ENCODE results near the gene PTTG1.

Gene PTTG1

GRCh38 chr5:160380041-160380440, 41.6 kb upstream of the PTTG1 start:
- Histone ChIP-seq H3K4me1 (ENCODE audit: insufficient read depth, insufficient read length) (no peaks in the 10 kb centered on the region), H3K9me3 (ENCODE audit: insufficient read depth, low read length) (no peaks in the 10 kb centered on the region), H3K27me3 (ENCODE audit: insufficient read depth, insufficient read length) (no peaks in the 10 kb centered on the region), H3K4me3 (ENCODE audit: insufficient read length, low read depth) (no peak overlapping the region), H3K9ac (ENCODE audit: insufficient read length, low read depth) (no peak overlapping the region), H3K36me3 (ENCODE audit: insufficient read depth, insufficient read length, low read length) (no peaks in the 10 kb centered on the region)
- DNase-seq (ENCODE audit: low read depth, low spot score), result no peak
- TF ChIP-seq SUZ12 (IDR thresholded peaks at IDR 0.05; ENCODE audit: extremely low read depth, insufficient read depth, insufficient read length), result no peak

GRCh38 chr5:160382346-160382745, 39.3 kb upstream of the PTTG1 start:
- no peak for DNase-seq (ENCODE audit: low read depth, low spot score)
- Histone ChIP-seq H3K4me1 (ENCODE audit: insufficient read depth, insufficient read length) (no peaks in the 10 kb centered on the region), H3K27me3 (ENCODE audit: insufficient read depth, insufficient read length) (no peaks in the 10 kb centered on the region), H3K9me3 (ENCODE audit: insufficient read depth, low read length) (peaks cover 3% of the 10 kb centered on the region; the same call in 1 of the 2 replicates), H3K9ac (ENCODE audit: insufficient read length, low read depth) (no peak overlapping the region), H3K4me3 (ENCODE audit: insufficient read length, low read depth) (no peak overlapping the region), H3K36me3 (ENCODE audit: insufficient read depth, insufficient read length, low read length) (no peaks in the 10 kb centered on the region)
- TF ChIP-seq YY1 (IDR thresholded peaks at IDR 0.05; ENCODE audit: insufficient read depth, insufficient read length), result no peak
- TF ChIP-seq SUZ12 (IDR thresholded peaks at IDR 0.05; ENCODE audit: extremely low read depth, insufficient read depth, insufficient read length), result no peak
- TF ChIP-seq ZNF274 (IDR thresholded peaks at IDR 0.05; ENCODE audit: low read depth, low read length), result no peak

- H3K36me3 ChIP-seq (ENCODE audit: insufficient read depth, insufficient read length, low read length), result no peaks in the 10 kb centered on the region
- no peak for DNase-seq (ENCODE audit: low read depth, low spot score)
- no peak for TF ChIP-seq SUZ12 (IDR thresholded peaks at IDR 0.05; ENCODE audit: extremely low read depth, insufficient read depth, insufficient read length)
- TF ChIP-seq ZNF274 (IDR thresholded peaks at IDR 0.05; ENCODE audit: low read depth, low read length), result no peak
- TF ChIP-seq YY1 (IDR thresholded peaks at IDR 0.05; ENCODE audit: insufficient read depth, insufficient read length), result no peak
Observed at GRCh38 chr5:160384681-160385080, 37.0 kb upstream of the PTTG1 start.

GRCh38 chr5:160385496-160385895, 36.2 kb upstream of the PTTG1 start:
- Histone ChIP-seq H3K9ac (ENCODE audit: insufficient read length, low read depth) (no peak overlapping the region), H3K36me3 (ENCODE audit: insufficient read depth, insufficient read length, low read length) (no peaks in the 10 kb centered on the region), H3K9me3 (ENCODE audit: insufficient read depth, low read length) (peaks cover 10% of the 10 kb centered on the region; the same call in 1 of the 2 replicates), H3K27me3 (ENCODE audit: insufficient read depth, insufficient read length) (no peaks in the 10 kb centered on the region), H3K4me3 (ENCODE audit: insufficient read length, low read depth) (no peak overlapping the region), H3K4me1 (ENCODE audit: insufficient read depth, insufficient read length) (no peaks in the 10 kb centered on the region)
- TF ChIP-seq YY1 (IDR thresholded peaks at IDR 0.05; ENCODE audit: insufficient read depth, insufficient read length) (no peak), ZNF274 (IDR thresholded peaks at IDR 0.05; ENCODE audit: low read depth, low read length) (no peak), SUZ12 (IDR thresholded peaks at IDR 0.05; ENCODE audit: extremely low read depth, insufficient read depth, insufficient read length) (no peak)
- no peak for DNase-seq (ENCODE audit: low read depth, low spot score)

More at GRCh38 chr5:160384681-160385080, 37.0 kb upstream of the PTTG1 start:
- no peaks in the 10 kb centered on the region for H3K27me3 ChIP-seq (ENCODE audit: insufficient read depth, insufficient read length)
- peaks cover 10% of the 10 kb centered on the region; the same call in 1 of the 2 replicates for H3K9me3 ChIP-seq (ENCODE audit: insufficient read depth, low read length)
- H3K4me1 ChIP-seq (ENCODE audit: insufficient read depth, insufficient read length), result no peaks in the 10 kb centered on the region
- no peak overlapping the region for H3K4me3 ChIP-seq (ENCODE audit: insufficient read length, low read depth)
- H3K9ac ChIP-seq (ENCODE audit: insufficient read length, low read depth), result no peak overlapping the region

GRCh38 chr5:160387445-160387844, 34.2 kb upstream of the PTTG1 start:
- Histone ChIP-seq H3K9me3 (ENCODE audit: insufficient read depth, low read length) (peaks cover 10% of the 10 kb centered on the region; the same call in 1 of the 2 replicates), H3K27me3 (ENCODE audit: insufficient read depth, insufficient read length) (no peaks in the 10 kb centered on the region), H3K4me1 (ENCODE audit: insufficient read depth, insufficient read length) (no peaks in the 10 kb centered on the region), H3K9ac (ENCODE audit: insufficient read length, low read depth) (no peak overlapping the region), H3K36me3 (ENCODE audit: insufficient read depth, insufficient read length, low read length) (no peaks in the 10 kb centered on the region), H3K4me3 (ENCODE audit: insufficient read length, low read depth) (no peak overlapping the region)
- DNase-seq (ENCODE audit: low read depth, low spot score), result no peak
- TF ChIP-seq YY1 (IDR thresholded peaks at IDR 0.05; ENCODE audit: insufficient read depth, insufficient read length) (no peak), SUZ12 (IDR thresholded peaks at IDR 0.05; ENCODE audit: extremely low read depth, insufficient read depth, insufficient read length) (no peak), ZNF274 (IDR thresholded peaks at IDR 0.05; ENCODE audit: low read depth, low read length) (no peak)

GRCh38 chr5:160390787-160391696, 30.6 kb upstream of the PTTG1 start:
- TF ChIP-seq YY1 (IDR thresholded peaks at IDR 0.05; ENCODE audit: insufficient read depth, insufficient read length), result no peak
- TF ChIP-seq ZNF274 (IDR thresholded peaks at IDR 0.05; ENCODE audit: low read depth, low read length), result no peak
- TF ChIP-seq SUZ12 (IDR thresholded peaks at IDR 0.05; ENCODE audit: extremely low read depth, insufficient read depth, insufficient read length), result no peak
- DNase-seq (ENCODE audit: low read depth, low spot score), result no peak
- no peaks in the 10 kb centered on the region for H3K4me1 ChIP-seq (ENCODE audit: insufficient read depth, insufficient read length)
- H3K4me3 ChIP-seq (ENCODE audit: insufficient read length, low read depth), result no peak overlapping the region
- peaks cover 10% of the 10 kb centered on the region; the same call in 1 of the 2 replicates for H3K9me3 ChIP-seq (ENCODE audit: insufficient read depth, low read length)
- no peak overlapping the region for H3K9ac ChIP-seq (ENCODE audit: insufficient read length, low read depth)
- peaks cover 11% of the 10 kb centered on the region for H3K36me3 ChIP-seq (ENCODE audit: insufficient read depth, insufficient read length, low read length)
- H3K27me3 ChIP-seq (ENCODE audit: insufficient read depth, insufficient read length), result no peaks in the 10 kb centered on the region

GRCh38 chr5:160395111-160395510, 26.5 kb upstream of the PTTG1 start:
- H3K9me3 ChIP-seq (ENCODE audit: insufficient read depth, low read length), result no peaks in the 10 kb centered on the region
- TF ChIP-seq YY1 (IDR thresholded peaks at IDR 0.05; ENCODE audit: insufficient read depth, insufficient read length) (no peak), SUZ12 (IDR thresholded peaks at IDR 0.05; ENCODE audit: extremely low read depth, insufficient read depth, insufficient read length) (no peak)
- H3K4me1 ChIP-seq (ENCODE audit: insufficient read depth, insufficient read length), result no peaks in the 10 kb centered on the region
- H3K4me3 ChIP-seq (ENCODE audit: insufficient read length, low read depth), result no peak overlapping the region
- H3K9ac ChIP-seq (ENCODE audit: insufficient read length, low read depth), result no peak overlapping the region
- DNase-seq (ENCODE audit: low read depth, low spot score), result no peak
- peaks cover 11% of the 10 kb centered on the region for H3K36me3 ChIP-seq (ENCODE audit: insufficient read depth, insufficient read length, low read length)
- H3K27me3 ChIP-seq (ENCODE audit: insufficient read depth, insufficient read length), result no peaks in the 10 kb centered on the region
